HTERT RPE-1 (cell line): ENCODE measurements around the gene ADAMTS19.
"Not testable (repeated sequence)": the region's sequence is repeated elsewhere in the genome, so short reads cannot be mapped to it uniquely, and the experiment has no call there.

Experiments used
- in situ Hi-C: fragments of 300-500 bp; cut with MboI; formaldehyde crosslinking; loops from 4 replicates; pipeline ENCODE4 v1.14.3; 2020; ENCODE audit warnings: low sequenced_read_pairs

ADAMTS19 gene

GRCh38 chr5:129459777-129460671 lies at the start of gene ADAMTS19:
TSS of gene ADAMTS19 (plus strand) at chr5:129460298. CDS start at chr5:129460392, 94 bp downstream.
- in situ Hi-C loops: no loop called here

GRCh38 chr5:129410488-129410887 lies 49.6 kb upstream of the ADAMTS19 start:
- in situ Hi-C loops: no loop called here

GRCh38 chr5:129412721-129413120 lies 47.4 kb upstream of the ADAMTS19 start:
- in situ Hi-C loops: no loop called here

DNA sequence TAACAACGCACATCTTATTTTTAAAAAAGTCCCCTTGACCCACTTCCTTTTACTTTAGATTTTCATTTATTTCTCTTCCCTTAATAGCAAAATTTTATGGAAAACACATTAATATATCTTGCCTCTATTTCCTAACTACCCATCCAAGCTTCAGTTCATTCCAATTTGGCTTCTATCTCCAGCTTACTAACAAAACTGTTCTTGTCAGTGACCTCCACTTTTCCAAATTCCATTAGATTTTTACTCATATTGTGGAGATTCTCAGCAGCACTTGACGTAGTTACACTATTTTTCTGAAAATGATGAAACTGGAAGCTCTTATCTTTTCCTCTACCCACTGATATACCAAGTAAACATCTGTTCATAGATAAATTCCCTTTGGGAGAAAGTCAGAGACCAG lies 46.5 kb upstream of the ADAMTS19 start:
- in situ Hi-C loops: no loop called here

DNA sequence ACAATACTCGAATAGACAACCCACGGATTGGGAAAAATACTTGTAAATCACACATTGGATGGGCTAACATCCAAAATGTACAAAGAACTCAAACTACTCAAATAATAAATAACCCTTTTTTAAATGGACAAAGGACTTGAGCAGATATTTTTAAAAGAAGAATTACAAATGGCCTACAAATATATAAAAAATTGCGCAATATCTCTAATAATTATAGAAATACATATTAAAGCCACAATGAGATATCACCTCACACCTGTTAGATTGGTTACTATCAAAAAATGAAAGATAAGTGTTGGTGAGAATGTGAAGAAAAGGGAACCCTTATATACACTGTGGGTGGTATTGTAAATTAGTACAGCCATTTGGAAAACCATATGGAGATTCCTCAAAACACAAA lies 40.8 kb upstream of the ADAMTS19 start:
- in situ Hi-C loops: no loop called here

DNA sequence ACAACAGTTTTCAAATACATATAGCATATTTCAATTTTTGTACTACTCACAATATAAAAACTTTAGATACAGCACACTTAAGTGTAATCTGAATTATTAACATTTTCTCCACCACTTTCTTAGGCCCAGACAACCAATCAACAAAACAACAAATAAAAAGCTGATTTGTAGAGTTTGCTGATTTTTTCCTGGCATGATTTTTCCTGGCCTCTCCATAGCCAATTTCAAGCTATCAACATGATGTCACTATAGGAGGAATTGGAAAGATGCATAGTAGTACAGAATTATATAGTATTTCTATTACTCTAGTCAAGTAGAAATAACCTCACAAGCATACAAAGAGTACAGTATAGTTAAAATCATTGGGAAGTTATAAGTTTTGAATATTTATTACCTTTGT lies 35.1 kb upstream of the ADAMTS19 start:
- in situ Hi-C loops: no loop called here

DNA sequence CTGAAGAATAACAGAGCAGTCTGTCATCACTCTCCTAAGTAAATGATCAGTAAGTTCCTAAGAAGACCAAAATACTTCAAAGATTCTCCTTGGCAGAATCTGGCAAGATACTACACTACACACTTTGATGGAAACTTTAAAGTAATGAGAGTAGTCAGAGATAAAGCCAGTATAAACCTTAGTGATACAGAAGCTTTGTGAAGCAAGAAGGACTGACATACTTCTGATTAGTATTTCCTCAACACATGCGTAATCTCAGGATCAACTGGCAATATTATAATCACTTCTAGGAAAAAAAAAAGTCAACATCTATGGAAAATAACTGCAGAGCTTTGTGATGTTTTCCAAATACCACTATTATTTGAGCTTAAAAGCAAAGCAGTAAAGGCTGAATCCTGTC lies 34.0 kb upstream of the ADAMTS19 start:
- in situ Hi-C loops: no loop called here

GRCh38 chr5:129428636-129429035 lies 31.5 kb upstream of the ADAMTS19 start:
- in situ Hi-C loops: not testable (repeated sequence)

DNA sequence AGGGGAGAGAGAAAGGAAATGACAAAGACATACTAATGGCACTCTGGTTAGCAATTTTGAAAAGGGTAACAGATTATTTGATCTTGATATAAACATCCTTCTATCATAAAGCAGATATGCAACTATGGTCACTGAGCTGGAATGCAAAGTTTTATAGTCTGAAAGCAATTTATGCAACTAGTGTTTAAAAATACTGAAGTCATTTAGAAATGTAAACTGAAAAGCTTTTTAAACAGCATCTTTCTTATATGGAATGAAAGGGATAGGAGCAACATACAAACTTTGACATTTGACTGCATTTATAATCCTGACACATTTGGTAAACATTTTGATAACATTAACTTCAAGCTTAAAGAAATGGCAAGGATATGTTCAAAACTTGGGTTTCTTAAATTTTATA lies 28.7 kb upstream of the ADAMTS19 start:
- in situ Hi-C loops: no loop called here

GRCh38 chr5:129438322-129438721 lies 21.8 kb upstream of the ADAMTS19 start:
- in situ Hi-C loops: no loop called here

GRCh38 chr5:129440424-129440823 lies 19.7 kb upstream of the ADAMTS19 start:
- in situ Hi-C loops: no loop called here

- in situ Hi-C loops: no loop called here
Observed at GRCh38 chr5:129441096-129441495, 19.0 kb upstream of the ADAMTS19 start.

- in situ Hi-C loops: no loop called here
Observed at GRCh38 chr5:129445379-129445778, 14.7 kb upstream of the ADAMTS19 start.

- in situ Hi-C loops: no loop called here
Observed at GRCh38 chr5:129447968-129448367, 12.1 kb upstream of the ADAMTS19 start.

GRCh38 chr5:129448654-129449053 lies 11.4 kb upstream of the ADAMTS19 start:
- in situ Hi-C loops: no loop called here

DNA sequence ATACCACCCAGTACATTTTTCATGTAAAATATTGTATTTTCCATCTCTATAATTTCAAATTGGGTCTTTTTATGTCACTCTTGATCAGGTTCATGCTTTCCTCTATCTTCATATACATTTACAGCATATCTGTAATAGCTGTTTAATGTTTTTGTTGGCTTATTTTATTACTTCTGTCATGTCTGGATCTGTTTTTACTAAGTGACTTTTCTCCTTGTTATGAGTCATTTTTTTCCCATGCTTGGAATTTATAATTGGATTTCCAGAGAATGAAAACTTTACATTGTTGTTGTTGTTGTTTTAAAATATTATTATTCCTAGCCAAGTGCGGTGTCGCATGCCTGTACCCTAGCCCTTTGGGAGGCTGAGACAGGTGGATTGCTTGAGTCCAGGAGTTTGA lies 5.6 kb upstream of the ADAMTS19 start:
- in situ Hi-C loops: no loop called here

GRCh38 chr5:129459450-129459776 lies 685 bp upstream of the ADAMTS19 start:
- in situ Hi-C loops: no loop called here

DNA sequence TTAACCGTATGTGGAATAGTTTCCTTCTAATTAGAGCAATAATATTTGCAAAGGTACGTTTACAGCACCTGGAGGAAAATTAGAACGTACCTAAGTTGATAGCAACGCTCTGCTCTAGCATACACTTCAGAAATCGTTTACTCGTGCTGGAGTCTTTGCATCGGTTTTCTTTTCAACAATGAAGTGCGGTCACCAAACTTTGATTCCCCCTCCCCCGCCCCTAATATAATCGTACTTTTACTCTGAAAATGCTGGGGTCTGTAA lies 506 bp downstream of the ADAMTS19 start:
- in situ Hi-C loops: no loop called here

DNA sequence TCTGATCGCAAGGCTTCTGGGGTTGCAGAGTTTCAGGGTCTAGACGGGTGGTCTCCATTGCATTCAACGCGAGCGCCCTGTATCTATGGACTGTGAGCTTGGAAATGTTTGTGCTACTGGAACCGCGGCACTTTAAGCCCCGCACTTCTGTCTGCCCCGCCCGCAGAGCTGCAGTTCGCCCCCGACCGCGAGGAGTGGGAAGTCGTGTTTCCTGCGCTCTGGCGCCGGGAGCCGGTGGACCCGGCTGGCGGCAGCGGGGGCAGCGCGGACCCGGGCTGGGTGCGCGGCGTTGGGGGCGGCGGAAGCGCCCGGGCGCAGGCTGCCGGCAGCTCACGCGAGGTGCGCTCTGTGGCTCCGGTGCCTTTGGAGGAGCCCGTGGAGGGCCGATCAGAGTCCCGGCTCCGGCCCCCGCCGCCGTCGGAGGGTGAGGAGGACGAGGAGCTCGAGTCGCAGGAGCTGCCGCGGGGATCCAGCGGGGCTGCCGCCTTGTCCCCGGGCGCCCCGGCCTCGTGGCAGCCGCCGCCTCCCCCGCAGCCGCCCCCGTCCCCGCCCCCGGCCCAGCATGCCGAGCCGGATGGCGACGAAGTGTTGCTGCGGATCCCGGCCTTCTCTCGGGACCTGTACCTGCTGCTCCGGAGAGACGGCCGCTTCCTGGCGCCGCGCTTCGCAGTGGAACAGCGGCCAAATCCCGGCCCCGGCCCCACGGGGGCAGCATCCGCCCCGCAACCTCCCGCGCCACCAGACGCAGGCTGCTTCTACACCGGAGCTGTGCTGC lies 1.0 kb downstream of the ADAMTS19 start:
- in situ Hi-C loops: no loop called here

DNA sequence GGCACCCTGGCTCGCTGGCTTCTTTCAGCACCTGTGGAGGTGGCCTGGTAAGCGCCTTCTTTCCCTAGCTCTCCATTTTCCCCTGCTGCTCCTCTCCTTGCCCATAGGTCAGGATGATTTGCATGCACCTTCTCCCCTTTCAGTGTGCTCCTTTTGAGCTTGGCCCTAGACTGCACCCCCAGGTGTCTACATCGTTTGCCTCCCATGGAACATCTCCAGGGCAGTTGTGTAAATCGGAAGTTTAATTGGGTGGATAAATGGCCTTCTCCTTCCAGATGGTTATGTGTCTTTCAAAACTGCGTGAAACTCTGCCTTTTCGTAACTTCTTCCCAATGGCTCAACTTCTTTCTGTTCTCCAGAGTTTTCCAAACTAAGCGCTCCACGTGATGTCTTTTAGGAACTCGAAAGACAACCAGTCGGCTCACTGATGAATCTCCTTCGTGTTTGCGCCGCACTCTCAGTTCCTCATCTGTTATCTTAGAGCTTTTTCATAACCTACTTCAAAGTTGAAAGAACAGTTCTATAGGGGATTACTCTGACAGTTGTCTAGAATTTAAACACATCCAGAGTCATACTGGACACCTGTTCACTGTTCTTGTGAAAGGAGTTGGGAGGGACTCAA lies 1.7 kb downstream of the ADAMTS19 start:
- in situ Hi-C loops: no loop called here

DNA sequence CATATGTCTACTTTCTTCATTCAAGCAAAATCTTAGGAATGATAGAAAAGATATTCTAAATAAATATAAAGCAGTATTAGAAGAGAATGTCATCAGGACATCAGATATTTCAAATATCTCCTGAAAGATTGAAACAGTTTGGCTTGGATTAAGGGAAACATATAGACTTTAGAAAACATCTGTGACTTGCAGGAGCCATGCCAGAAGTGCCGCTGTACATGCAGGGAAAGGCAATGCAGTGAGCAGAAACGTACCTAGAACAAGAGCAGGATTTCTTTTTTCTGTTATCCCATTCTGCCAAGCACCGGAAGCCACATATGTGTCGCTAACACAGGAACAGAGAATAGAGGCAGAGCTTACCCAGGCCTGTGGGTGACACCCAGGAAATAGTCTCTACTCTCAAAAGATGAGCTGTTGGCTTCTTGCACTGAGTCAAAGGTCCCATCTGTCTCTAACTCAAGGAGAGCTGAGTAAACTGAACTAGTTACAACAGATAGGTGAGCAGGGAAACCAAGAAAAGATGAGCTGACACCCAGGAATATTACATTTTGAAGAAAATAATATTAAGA lies 5.8 kb downstream of the ADAMTS19 start:
- in situ Hi-C loops: no loop called here

DNA sequence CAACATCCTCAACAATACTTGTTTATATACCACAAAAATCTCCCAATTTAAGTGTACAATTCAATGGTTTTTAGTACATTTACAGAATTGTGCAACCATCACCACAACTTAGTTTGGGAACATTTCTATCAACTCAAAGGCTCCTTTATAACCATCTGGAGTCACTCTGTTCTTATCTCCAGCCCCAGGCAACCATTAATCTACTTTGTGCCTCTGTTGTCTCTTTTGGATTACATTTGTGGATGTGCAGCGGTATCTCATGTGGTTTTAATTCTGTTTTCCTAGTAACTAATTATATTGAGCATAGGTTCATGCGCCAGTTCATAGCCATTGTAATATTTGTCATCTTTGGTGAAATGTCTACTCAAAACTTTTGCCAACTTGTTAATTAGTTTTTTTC lies 14.4 kb downstream of the ADAMTS19 start:
- in situ Hi-C loops: no loop called here
